HepG2 (cell line): ENCODE data around the gene GLRX2. TPM values are rescaled to one million over a fixed set of nuclear protein-coding genes. Genes with fewer than 3 reads are reported as not detected.

ENCODE experiments used
- ATAC-seq: fragments of 200-7000 bp; cut with Tn5 transposase; 3 replicates; pipeline ENCODE4 v1.9.1; 2020; ENCODE audit warnings: mild to moderate bottlenecking, moderate library complexity
- BruUV-seq: library from RNA; stranded (reverse); fragments of 400-500 nt; replicated peaks from 2 replicates; lab custom pipeline; 2021; lab: Mats Ljungman, UMichigan
- CTCF ChIA-PET: fragments of 300-600 bp; formaldehyde crosslinking; extraction: SDS; loops from one replicate; lab custom pipeline; 2021; ENCODE audit warnings: low total read pairs, inconsistent platforms, low intra/inter-chr PET ratio; lab: Yijun Ruan, JAX
- POLR2A ChIA-PET: fragments of 350-600 bp; sonication (Branson Sonifier 250); formaldehyde crosslinking; loops from one replicate; lab custom pipeline; 2020; ENCODE audit warnings: antibody characterized with exemption, inconsistent platforms; lab: Yijun Ruan, JAX
- DNase-seq: peaks from one replicate; pipeline ENCODE4 v3.0.0-alpha.2; 2015; ENCODE audit warnings: low spot score
- FAIRE-seq: peaks from 3 replicates; lab custom pipeline; 2011; peaks lifted over from hg19 to GRCh38; lab: Jason Lieb, UNC
- H2AFZ ChIP-seq: one replicate; pipeline ENCODE4 v1.6.1; 2011; ENCODE audit warnings: low read length, inconsistent platforms
- H3K27ac ChIP-seq: fragments of 300-600 bp; 3 replicates; pipeline ENCODE4 v1.8.0; 2011; ENCODE audit warnings: mixed run types, mild to moderate bottlenecking, mixed read lengths, low read length, inconsistent platforms; ENCODE audit not compliant: insufficient read depth; ENCODE audit errors: extremely low read length
- H3K27me3 ChIP-seq, 2 experiments: fragments of 200-600 bp in 1 of 2; 2 replicates in 1 of 2; 3 replicates in 1 of 2; pipeline versions ENCODE4 v1.6.0 to v1.8.0; 2011; ENCODE audit warnings: low read length in 2 of 2, mild to moderate bottlenecking in 2 of 2, moderate library complexity in 2 of 2, inconsistent platforms in 1 of 2; ENCODE audit not compliant: insufficient read depth in 2 of 2, control insufficient read depth in 1 of 2
- H3K36me3 ChIP-seq, 2 experiments: fragments of 200-600 bp in 1 of 2; replicated peaks in 1 of 2; 2 replicates in 1 of 2; 3 replicates in 1 of 2; pipeline versions ENCODE4 v1.5.1 to v1.8.0; 2011; ENCODE audit warnings: low read length in 2 of 2, inconsistent platforms in 1 of 2; ENCODE audit not compliant: insufficient read depth in 2 of 2, control insufficient read depth in 1 of 2
- H3K4me1 ChIP-seq: 2 replicates; pipeline ENCODE4 v1.5.1; 2012; ENCODE audit warnings: low read length, inconsistent platforms; ENCODE audit not compliant: insufficient read depth
- H3K4me2 ChIP-seq: 2 replicates; pipeline ENCODE4 v1.6.0; 2011; ENCODE audit warnings: low read depth, low read length, inconsistent platforms
- H3K4me3 ChIP-seq, 3 experiments: fragments of 200-600 bp in 1 of 3; sonication (generic), shearing (Covaris generic) in 1 of 3; replicated peaks in 1 of 3; 2 replicates each; pipeline ENCODE4 v1.5.1; 2011 to 2016; ENCODE audit warnings: low read length in 3 of 3, inconsistent platforms in 2 of 3, low read depth in 2 of 3, mild to moderate bottlenecking in 2 of 3, control low read depth in 1 of 3, mixed read lengths in 1 of 3; ENCODE audit not compliant: insufficient read depth in 1 of 3
- H3K79me2 ChIP-seq: one replicate; pipeline ENCODE4 v1.6.1; 2011; ENCODE audit warnings: low read length, inconsistent platforms; ENCODE audit not compliant: insufficient read depth
- H3K9ac ChIP-seq: 2 replicates; pipeline ENCODE4 v1.6.0; 2011; ENCODE audit warnings: mild to moderate bottlenecking, low read depth, low read length, inconsistent platforms; ENCODE audit not compliant: insufficient read depth
- H3K9me3 ChIP-seq: 2 replicates; pipeline ENCODE4 v1.5.1; 2012; ENCODE audit warnings: mild to moderate bottlenecking, low read length
- H4K20me1 ChIP-seq: 2 replicates; pipeline ENCODE4 v1.6.0; 2011; ENCODE audit warnings: inconsistent platforms, mild to moderate bottlenecking, low read length, moderate library complexity; ENCODE audit not compliant: insufficient read depth
- ARNT2 ChIP-seq: sonication (generic); formaldehyde crosslinking; IDR thresholded peaks from 2 replicates; pipeline ENCODE4 v1.8.0; 2022; ENCODE audit warnings: mild to moderate bottlenecking, low read depth, missing genetic modification reagents, moderate library complexity
- CREM ChIP-seq, 2 experiments: sonication (generic) in 1 of 2; formaldehyde crosslinking in 1 of 2; IDR thresholded peaks; 2 replicates each; pipeline versions ENCODE4 v1.4.0 to v1.6.1; 2016 to 2020; ENCODE audit warnings: antibody characterized with exemption in 1 of 2, mild to moderate bottlenecking in 1 of 2, missing genetic modification reagents in 1 of 2
- ESRRA ChIP-seq: sonication (generic); formaldehyde crosslinking; IDR thresholded peaks from 2 replicates; pipeline ENCODE4 v1.5.1; 2020; ENCODE audit warnings: mild to moderate bottlenecking, low read depth, missing genetic modification reagents
- KDM6A ChIP-seq: IDR thresholded peaks from 2 replicates; pipeline ENCODE4 v1.6.1; 2016; ENCODE audit warnings: low read depth
- MED13 ChIP-seq: sonication (generic); formaldehyde crosslinking; IDR thresholded peaks from 2 replicates; pipeline ENCODE4 v1.5.0; 2020; ENCODE audit warnings: missing genetic modification reagents
- THYN1 ChIP-seq: sonication (generic); formaldehyde crosslinking; IDR thresholded peaks from 2 replicates; pipeline ENCODE4 v1.8.1; 2023; ENCODE audit warnings: low read depth, mild to moderate bottlenecking, moderate library complexity, missing genetic modification reagents, borderline replicate concordance
- ZNF10 ChIP-seq: sonication (generic); formaldehyde crosslinking; IDR thresholded peaks from 2 replicates; pipeline ENCODE4 v1.4.0; 2020; ENCODE audit warnings: mild to moderate bottlenecking, low read depth, missing genetic modification reagents, borderline replicate concordance
- ZNF136 ChIP-seq: sonication (generic); formaldehyde crosslinking; IDR thresholded peaks from 2 replicates; pipeline ENCODE4 v1.8.1; 2022; ENCODE audit warnings: low read depth, mild to moderate bottlenecking, moderate library complexity, missing genetic modification reagents
- ZNF430 ChIP-seq: sonication (generic); formaldehyde crosslinking; IDR thresholded peaks from 2 replicates; pipeline ENCODE4 v1.9.0; 2021; ENCODE audit warnings: mild to moderate bottlenecking, missing genetic modification reagents
- ZNF558 ChIP-seq: sonication (generic); formaldehyde crosslinking; IDR thresholded peaks from 2 replicates; pipeline ENCODE4 v1.9.0; 2022; ENCODE audit warnings: mild to moderate bottlenecking, missing genetic modification reagents, borderline replicate concordance
- ZNF781 ChIP-seq: sonication (generic); formaldehyde crosslinking; IDR thresholded peaks from 2 replicates; pipeline ENCODE4 v1.5.1; 2020; ENCODE audit warnings: borderline replicate concordance, mild to moderate bottlenecking, missing genetic modification reagents; ENCODE audit errors: not compliant biosample characterization
- ZNF891 ChIP-seq: sonication (generic); formaldehyde crosslinking; IDR thresholded peaks from 2 replicates; pipeline ENCODE4 v1.5.0; 2020; ENCODE audit warnings: mild to moderate bottlenecking, missing genetic modification reagents
- WGBS: methylation state at CpG from one replicate; pipeline ENCODE4 v1.1.6; 2017; ENCODE audit warnings: low lambda C conversion rate; 5-methylcytosine and 5-hydroxymethylcytosine counted together
- in situ Hi-C: cut with HindIII; loops from 2 replicates; pipeline ENCODE4 v1.10.0; 2017; ENCODE audit warnings: low pct_unique_long_range_greater_than_20kb; ENCODE audit not compliant: extremely low pct_ligation_motif_present
- intact Hi-C: fragments of 100-400 bp; cut with micrococcal nuclease; formaldehyde crosslinking; loops from one replicate; pipeline ENCODE4 v1.10.0; 2022; ENCODE audit not compliant: unreplicated experiment
- polyA plus RNA-seq, 8 experiments: library from polyadenylated mRNA; depleted of rRNA in 3 of 8; stranded (reverse) in 7 of 8; unstranded in 1 of 8; fragments of >200 nt; fragmentation: Illumina TruSeq in 4 of 8; extraction: Trizol in 4 of 8; gene quantifications; 2 replicates each; pipeline versions ENCODE4 v1.2.1 to v1.2.3, GENCODE V29; 2011 to 2016; ENCODE audit warnings: low read depth in 4 of 8, missing spikeins in 1 of 8, mixed read lengths in 1 of 8; ENCODE audit not compliant: insufficient read depth in 1 of 8
- total RNA-seq, 5 experiments: library from RNA; depleted of rRNA; stranded (reverse); fragments of >200 nt; fragmentation: Illumina TruSeq; extraction: Trizol; gene quantifications; 2 replicates each; pipeline ENCODE4 v1.2.3, GENCODE V29; 2016; ENCODE audit warnings: low read depth in 1 of 5
- TF ChIP-seq, protein P1 (sequence below): sonication (generic); formaldehyde crosslinking; IDR thresholded peaks from 2 replicates; pipeline ENCODE4 v1.4.0; 2020; ENCODE audit warnings: missing genetic modification reagents, borderline replicate concordance
- TF ChIP-seq, protein P2 (sequence below): sonication (generic); formaldehyde crosslinking; IDR thresholded peaks from 2 replicates; pipeline ENCODE4 v1.4.0; 2020; ENCODE audit warnings: mild to moderate bottlenecking, missing genetic modification reagents
- TF ChIP-seq, protein P3 (sequence below): sonication (generic); formaldehyde crosslinking; IDR thresholded peaks from 2 replicates; pipeline ENCODE4 v1.9.0; 2022; ENCODE audit warnings: missing genetic modification reagents, mild to moderate bottlenecking, borderline replicate concordance

GLRX2 gene
- total and polyA plus RNA-seq, 2 of the 13 experiments (the other 11 are each of a cell fraction or from before 2014, with no cell fraction given): 11.9 to 39.0 TPM

DNA sequence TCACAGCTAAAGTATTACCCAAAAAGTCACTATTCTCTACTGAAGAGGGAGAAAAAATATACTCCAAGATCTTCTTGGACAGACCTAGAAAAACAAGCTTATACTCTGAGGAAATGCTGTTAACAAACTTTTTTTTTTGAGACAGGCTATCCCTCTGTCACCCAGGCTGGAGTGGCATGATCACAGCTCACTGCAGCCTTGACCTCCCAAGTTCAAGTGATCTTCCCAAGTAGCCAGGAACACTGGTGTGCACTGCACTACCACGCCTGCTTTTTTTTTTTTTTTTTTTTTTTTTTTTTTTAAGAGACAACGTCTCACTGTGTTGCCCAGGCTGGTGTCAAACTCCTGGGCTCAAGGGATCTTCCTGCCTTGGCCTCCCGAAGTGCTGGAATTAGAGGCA, 17.3 kb downstream of the GLRX2 start:
- H4K20me1 ChIP-seq: no peaks in the 10 kb centered on the region
- H3K4me1 ChIP-seq: no peaks in the 10 kb centered on the region
- no peaks in the 10 kb centered on the region for H3K9me3 ChIP-seq
- CTCF ChIA-PET: no interaction called here
- WGBS: 66% methylated on average over 3 of the region's 3 CpGs
- DNase-seq: no peak
- H3K36me3 ChIP-seq: peaks cover 2 to 31% of the 10 kb centered on the region in 2 experiments; a peak in 3 of 5 replicates
- no peak overlapping the region for H3K4me2 ChIP-seq
- intact Hi-C loops: no loop called here
- no peak for TF ChIP-seq ZNF558
- no peak for TF ChIP-seq ZNF10 (CRISPR knock-in tag)
- no peak for TF ChIP-seq ESRRA (CRISPR knock-in tag)
- no peak for TF ChIP-seq CREM (IDR thresholded peaks at IDR 0.05)
- no peak for TF ChIP-seq CREM (CRISPR knock-in tag; IDR thresholded peaks at IDR 0.05)
- TF ChIP-seq ARNT2 (CRISPR knock-in tag): no peak
- TF ChIP-seq THYN1: no peak
- TF ChIP-seq, protein P1, sequence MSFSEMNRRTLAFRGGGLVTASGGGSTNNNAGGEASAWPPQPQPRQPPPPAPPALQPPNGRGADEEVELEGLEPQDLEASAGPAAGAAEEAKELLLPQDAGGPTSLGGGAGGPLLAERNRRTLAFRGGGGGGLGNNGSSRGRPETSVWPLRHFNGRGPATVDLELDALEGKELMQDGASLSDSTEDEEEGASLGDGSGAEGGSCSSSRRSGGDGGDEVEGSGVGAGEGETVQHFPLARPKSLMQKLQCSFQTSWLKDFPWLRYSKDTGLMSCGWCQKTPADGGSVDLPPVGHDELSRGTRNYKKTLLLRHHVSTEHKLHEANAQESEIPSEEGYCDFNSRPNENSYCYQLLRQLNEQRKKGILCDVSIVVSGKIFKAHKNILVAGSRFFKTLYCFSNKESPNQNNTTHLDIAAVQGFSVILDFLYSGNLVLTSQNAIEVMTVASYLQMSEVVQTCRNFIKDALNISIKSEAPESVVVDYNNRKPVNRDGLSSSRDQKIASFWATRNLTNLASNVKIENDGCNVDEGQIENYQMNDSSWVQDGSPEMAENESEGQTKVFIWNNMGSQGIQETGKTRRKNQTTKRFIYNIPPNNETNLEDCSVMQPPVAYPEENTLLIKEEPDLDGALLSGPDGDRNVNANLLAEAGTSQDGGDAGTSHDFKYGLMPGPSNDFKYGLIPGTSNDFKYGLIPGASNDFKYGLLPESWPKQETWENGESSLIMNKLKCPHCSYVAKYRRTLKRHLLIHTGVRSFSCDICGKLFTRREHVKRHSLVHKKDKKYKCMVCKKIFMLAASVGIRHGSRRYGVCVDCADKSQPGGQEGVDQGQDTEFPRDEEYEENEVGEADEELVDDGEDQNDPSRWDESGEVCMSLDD (CRISPR knock-in tag): no peak
- TF ChIP-seq KDM6A (CRISPR knock-in tag): no peak
- TF ChIP-seq ZNF891: no peak
- no peak for TF ChIP-seq ZNF136 (CRISPR knock-in tag)
- TF ChIP-seq ZNF430 (CRISPR knock-in tag): no peak
- TF ChIP-seq ZNF781: no peak
- TF ChIP-seq, protein P2, sequence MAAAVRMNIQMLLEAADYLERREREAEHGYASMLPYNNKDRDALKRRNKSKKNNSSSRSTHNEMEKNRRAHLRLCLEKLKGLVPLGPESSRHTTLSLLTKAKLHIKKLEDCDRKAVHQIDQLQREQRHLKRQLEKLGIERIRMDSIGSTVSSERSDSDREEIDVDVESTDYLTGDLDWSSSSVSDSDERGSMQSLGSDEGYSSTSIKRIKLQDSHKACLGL (CRISPR knock-in tag): no peak
- TF ChIP-seq, protein P3, sequence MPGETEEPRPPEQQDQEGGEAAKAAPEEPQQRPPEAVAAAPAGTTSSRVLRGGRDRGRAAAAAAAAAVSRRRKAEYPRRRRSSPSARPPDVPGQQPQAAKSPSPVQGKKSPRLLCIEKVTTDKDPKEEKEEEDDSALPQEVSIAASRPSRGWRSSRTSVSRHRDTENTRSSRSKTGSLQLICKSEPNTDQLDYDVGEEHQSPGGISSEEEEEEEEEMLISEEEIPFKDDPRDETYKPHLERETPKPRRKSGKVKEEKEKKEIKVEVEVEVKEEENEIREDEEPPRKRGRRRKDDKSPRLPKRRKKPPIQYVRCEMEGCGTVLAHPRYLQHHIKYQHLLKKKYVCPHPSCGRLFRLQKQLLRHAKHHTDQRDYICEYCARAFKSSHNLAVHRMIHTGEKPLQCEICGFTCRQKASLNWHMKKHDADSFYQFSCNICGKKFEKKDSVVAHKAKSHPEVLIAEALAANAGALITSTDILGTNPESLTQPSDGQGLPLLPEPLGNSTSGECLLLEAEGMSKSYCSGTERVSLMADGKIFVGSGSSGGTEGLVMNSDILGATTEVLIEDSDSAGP: no peak
- TF ChIP-seq MED13 (CRISPR knock-in tag): no peak
- TF ChIP-seq, all 625 proteins: peak for 0
- FAIRE-seq (no peak), ATAC-seq (no peak)
- H3K27ac ChIP-seq: no peak overlapping the region
- no peaks in the 10 kb centered on the region for H3K27me3 ChIP-seq
- BruUV-seq: no TSS peak
- no peak overlapping the region for H3K9ac ChIP-seq
- POLR2A ChIA-PET: no interaction called here
- H2AFZ ChIP-seq: no peak overlapping the region
- H3K4me3 ChIP-seq: no peak overlapping the region
- in situ Hi-C loops: no loop called here
- no peaks in the 10 kb centered on the region for H3K79me2 ChIP-seq
